ENCODE data around the gene KIF5A.
A peak's percentile ranks its signal among the peaks of the same experiment; 100 is the strongest.

KIF5A gene

DNA sequence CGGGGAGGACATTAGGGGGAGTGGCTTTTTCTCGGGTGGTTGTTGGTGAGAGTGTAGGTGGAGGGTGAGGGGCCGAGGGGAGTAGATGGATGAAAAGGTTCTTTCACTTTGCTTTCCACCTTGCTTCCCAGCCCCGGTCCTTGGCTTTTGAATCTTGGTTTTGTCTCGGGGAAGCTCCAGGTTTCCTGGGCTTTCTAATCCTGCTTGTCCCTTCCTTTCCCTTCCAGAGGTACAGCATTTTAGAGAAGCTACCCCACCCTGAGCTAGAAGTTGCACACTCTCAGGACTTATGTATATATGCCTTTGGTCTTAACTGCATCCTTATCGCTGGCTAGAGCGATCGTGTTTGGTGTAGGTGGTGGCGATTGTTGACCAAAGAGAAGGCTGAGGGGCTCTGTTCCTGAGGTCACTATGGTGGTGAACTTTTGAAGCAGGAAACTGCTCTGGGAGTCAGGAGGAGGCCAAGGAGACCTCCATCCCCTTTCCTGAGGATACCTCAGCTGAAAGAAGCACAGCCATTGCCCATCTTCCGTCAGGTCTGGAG is 42.0 kb downstream of the KIF5A start:
- Histone ChIP-seq H3K36me3 (ENCODE audit: insufficient read depth, low read length) (peaks cover 16% of the 10 kb centered on the region), H3K27me3 (ENCODE audit: control insufficient read depth in 1 of 2, insufficient read depth in 2 of 2, low read length in 2 of 2) (no peaks in the 10 kb centered on the region), H3K9ac (ENCODE audit: low read length) (peak overlapping the region; percentile 68), H3K4me3 (ENCODE audit: low read depth in 1 of 2, low read length in 2 of 2) (peak overlapping the region; percentile 91 to 99), H3K4me1 (ENCODE audit: insufficient read depth, low read length) (peaks cover 14% of the 10 kb centered on the region), H3K9me3 (ENCODE audit: low read length) (no peaks in the 10 kb centered on the region), H3K27ac (ENCODE audit: low read depth, low read length) (peak overlapping the region; percentile 90)

DNA sequence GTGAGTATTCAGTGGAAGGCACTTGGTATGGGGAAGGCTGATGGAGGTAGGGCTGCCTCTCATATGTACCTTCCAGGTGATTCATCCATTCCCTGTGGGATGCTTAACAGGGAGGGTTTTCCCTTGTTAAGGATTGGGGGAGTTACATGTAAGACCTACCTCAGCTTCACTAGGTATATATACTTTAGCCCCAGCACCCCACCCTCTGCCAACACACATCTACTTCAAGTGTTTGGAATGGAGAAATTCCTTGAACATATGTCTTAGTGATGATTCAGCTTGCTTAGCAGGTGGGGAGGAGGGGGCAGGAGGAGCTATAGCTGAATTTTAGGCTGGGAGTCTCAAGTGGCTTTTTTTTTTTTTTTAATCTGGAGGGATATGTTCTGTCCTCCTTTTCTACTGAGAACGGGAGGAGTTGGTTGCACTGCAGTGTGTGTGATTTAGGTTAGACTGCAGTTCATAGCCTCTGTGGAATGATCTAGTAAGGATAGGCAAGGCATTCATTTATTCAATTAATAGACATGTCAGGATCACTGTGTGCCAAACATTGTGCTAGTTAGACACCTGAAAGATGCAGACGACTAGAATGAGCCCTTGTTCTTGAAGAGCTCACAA is 42.8 kb downstream of the KIF5A start:
- Histone ChIP-seq H3K4me1 (ENCODE audit: insufficient read depth, low read length) (peaks cover 14% of the 10 kb centered on the region), H3K9me3 (ENCODE audit: low read length) (no peaks in the 10 kb centered on the region), H3K4me3 (ENCODE audit: low read depth in 1 of 2, low read length in 2 of 2) (no peak overlapping the region), H3K27me3 (ENCODE audit: control insufficient read depth in 1 of 2, insufficient read depth in 2 of 2, low read length in 2 of 2) (no peaks in the 10 kb centered on the region), H3K36me3 (ENCODE audit: insufficient read depth, low read length) (peaks cover 21% of the 10 kb centered on the region), H3K27ac (ENCODE audit: low read depth, low read length) (no peak overlapping the region), H3K9ac (ENCODE audit: low read length) (no peak overlapping the region)

DNA sequence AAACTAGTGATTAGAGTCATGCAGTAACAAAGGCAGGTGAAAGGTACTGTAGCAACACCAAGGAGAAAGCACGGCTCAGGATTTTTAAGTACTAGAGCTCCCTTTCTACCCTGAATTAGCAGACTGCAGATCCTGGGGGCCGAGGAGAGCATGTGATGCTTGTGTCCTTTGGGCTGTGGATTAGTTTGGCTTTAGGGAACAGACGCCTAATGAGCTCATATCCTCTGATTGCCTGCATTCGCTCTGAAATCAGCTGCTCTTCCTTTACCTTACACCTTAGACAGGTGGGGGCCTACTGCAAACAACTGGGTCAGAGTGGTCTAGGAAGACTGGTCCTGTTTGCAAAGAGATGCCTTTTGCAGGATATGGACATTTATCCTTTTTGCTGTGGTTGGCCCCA is 43.3 kb downstream of the KIF5A start:
- H3K4me3 ChIP-seq (ENCODE audit: low read depth in 1 of 2, low read length in 2 of 2) = no peak overlapping the region
- H3K9ac ChIP-seq (ENCODE audit: low read length) = no peak overlapping the region
- H3K27me3 ChIP-seq (ENCODE audit: control insufficient read depth in 1 of 2, insufficient read depth in 2 of 2, low read length in 2 of 2) = no peaks in the 10 kb centered on the region
- peaks cover 14% of the 10 kb centered on the region for H3K4me1 ChIP-seq (ENCODE audit: insufficient read depth, low read length)
- H3K27ac ChIP-seq (ENCODE audit: low read depth, low read length) = no peak overlapping the region
- no peaks in the 10 kb centered on the region for H3K9me3 ChIP-seq (ENCODE audit: low read length)
- peaks cover 21% of the 10 kb centered on the region for H3K36me3 ChIP-seq (ENCODE audit: insufficient read depth, low read length)

DNA sequence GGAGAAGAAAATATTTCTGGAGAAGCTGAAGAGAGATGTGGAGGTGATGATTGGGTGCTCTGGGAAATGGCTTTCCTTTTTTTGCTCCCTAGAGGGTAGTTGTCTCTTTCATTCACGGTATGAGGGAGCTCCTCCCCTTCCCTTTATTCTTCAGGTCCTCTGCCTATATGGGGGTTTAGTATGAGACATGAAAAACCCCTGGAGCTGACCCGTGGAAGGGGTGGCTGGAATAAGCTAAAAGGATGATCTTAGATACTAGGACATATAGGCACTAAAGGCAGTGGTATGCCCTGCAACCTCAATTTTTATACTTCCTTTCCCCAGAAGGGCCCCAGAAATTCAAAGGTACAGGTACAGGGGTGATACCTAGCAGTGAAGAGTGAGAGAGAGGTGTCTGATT is 50.6 kb downstream of the KIF5A start:
- Histone ChIP-seq H3K27me3 (ENCODE audit: control insufficient read depth in 1 of 2, insufficient read depth in 2 of 2, low read length in 2 of 2) (no peaks in the 10 kb centered on the region), H3K27ac (ENCODE audit: low read depth, low read length) (no peak overlapping the region), H3K4me1 (ENCODE audit: insufficient read depth, low read length) (peaks cover 8% of the 10 kb centered on the region), H3K9me3 (ENCODE audit: low read length) (no peaks in the 10 kb centered on the region), H3K9ac (ENCODE audit: low read length) (no peak overlapping the region), H3K36me3 (ENCODE audit: insufficient read depth, low read length) (peaks cover 55% of the 10 kb centered on the region), H3K4me3 (ENCODE audit: low read depth in 1 of 2, low read length in 2 of 2) (no peak overlapping the region)

DNA sequence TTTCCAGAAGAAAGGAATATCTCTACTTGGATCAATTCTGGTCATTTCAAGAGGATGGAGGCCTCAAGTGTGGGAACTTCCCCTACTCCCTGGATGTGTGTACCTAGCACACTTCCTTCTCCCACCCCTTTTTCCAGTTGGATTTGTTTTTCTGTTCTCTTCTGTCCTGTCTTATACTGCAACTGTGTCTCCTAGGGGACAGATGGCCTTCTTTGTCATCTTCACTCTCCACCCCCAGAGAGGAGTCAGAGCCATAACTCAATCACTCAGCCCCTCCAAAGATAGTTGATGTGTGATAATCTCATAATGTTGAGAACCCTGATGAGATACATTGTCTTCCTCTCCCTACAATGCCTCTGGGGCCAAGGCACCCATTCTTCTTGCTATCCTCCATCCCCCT is 52.7 kb downstream of the KIF5A start:
- H3K9ac ChIP-seq (ENCODE audit: low read length) = no peak overlapping the region
- peaks cover 20% of the 10 kb centered on the region for H3K4me1 ChIP-seq (ENCODE audit: insufficient read depth, low read length)
- H3K4me3 ChIP-seq (ENCODE audit: low read depth in 1 of 2, low read length in 2 of 2) = no peak overlapping the region
- no peaks in the 10 kb centered on the region for H3K9me3 ChIP-seq (ENCODE audit: low read length)
- H3K27me3 ChIP-seq (ENCODE audit: control insufficient read depth in 1 of 2, insufficient read depth in 2 of 2, low read length in 2 of 2) = no peaks in the 10 kb centered on the region
- peak overlapping the region; percentile 28 for H3K27ac ChIP-seq (ENCODE audit: low read depth, low read length)
- H3K36me3 ChIP-seq (ENCODE audit: insufficient read depth, low read length) = peaks cover 45% of the 10 kb centered on the region

DNA sequence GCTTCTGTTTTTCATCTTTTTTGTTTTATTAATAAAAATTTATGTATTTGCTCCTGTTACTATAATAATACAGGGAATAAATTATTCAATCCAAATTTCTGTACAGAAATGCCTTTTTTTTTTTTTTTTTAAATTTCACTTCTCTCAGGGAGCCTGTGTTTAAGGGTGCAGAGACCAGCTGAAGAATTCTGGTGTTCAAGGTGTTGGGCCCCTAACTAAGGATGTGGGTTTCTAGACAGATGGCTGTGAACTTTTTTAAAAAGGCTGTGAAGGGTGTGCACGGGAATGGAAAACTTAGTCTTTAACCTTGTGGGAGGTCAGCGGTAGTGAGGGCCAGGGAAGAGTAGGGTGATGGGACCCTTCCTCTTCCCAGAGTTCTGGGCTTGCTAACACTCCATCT is 53.5 kb downstream of the KIF5A start:
- peaks cover 20% of the 10 kb centered on the region for H3K4me1 ChIP-seq (ENCODE audit: insufficient read depth, low read length)
- H3K27ac ChIP-seq (ENCODE audit: low read depth, low read length) = peak overlapping the region; percentile 98
- H3K36me3 ChIP-seq (ENCODE audit: insufficient read depth, low read length) = peaks cover 53% of the 10 kb centered on the region
- H3K9ac ChIP-seq (ENCODE audit: low read length) = no peak overlapping the region
- no peak overlapping the region for H3K4me3 ChIP-seq (ENCODE audit: low read depth in 1 of 2, low read length in 2 of 2)
- H3K9me3 ChIP-seq (ENCODE audit: low read length) = no peaks in the 10 kb centered on the region
- no peaks in the 10 kb centered on the region for H3K27me3 ChIP-seq (ENCODE audit: control insufficient read depth in 1 of 2, insufficient read depth in 2 of 2, low read length in 2 of 2)

DNA sequence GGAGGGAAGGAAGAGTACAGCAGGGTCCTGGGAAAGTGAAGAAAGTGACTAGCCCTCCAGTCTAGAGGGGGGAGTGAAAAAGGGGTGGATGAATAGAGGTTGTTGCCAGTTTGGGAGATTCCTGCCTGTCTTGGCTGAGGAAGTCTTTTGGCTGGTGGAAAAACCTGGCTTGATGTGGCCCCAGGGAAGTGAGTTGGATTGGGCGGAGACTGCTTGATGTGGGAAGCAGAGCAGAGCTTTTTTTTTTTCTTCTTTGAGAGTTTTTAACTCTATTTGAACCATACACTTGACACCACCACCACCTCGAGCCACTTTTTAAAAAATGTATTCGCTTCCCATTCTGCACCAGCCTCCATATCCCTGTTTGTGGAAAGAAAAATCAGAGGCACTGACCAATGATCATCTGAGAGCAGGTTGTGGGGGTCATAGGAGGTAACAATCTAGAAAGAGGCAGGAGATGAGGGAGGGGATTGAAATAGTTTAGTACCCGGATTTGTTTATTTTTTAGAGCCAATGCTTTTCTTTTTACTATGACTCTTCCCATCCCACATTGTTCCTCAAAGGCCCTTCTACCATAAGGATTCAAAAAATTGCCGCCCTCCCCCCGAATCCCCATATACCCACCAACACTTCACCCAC is 54.1 kb downstream of the KIF5A start:
- peak overlapping the region; percentile 66 for H3K9ac ChIP-seq (ENCODE audit: low read length)
- no peaks in the 10 kb centered on the region for H3K9me3 ChIP-seq (ENCODE audit: low read length)
- H3K36me3 ChIP-seq (ENCODE audit: insufficient read depth, low read length) = peaks cover 54% of the 10 kb centered on the region
- H3K27ac ChIP-seq (ENCODE audit: low read depth, low read length) = peak overlapping the region; percentile 98
- peaks cover 20% of the 10 kb centered on the region for H3K4me1 ChIP-seq (ENCODE audit: insufficient read depth, low read length)
- H3K4me3 ChIP-seq (ENCODE audit: low read depth in 1 of 2, low read length in 2 of 2) = peak overlapping the region; percentile 86 to 97
- no peaks in the 10 kb centered on the region for H3K27me3 ChIP-seq (ENCODE audit: control insufficient read depth in 1 of 2, insufficient read depth in 2 of 2, low read length in 2 of 2)

DNA sequence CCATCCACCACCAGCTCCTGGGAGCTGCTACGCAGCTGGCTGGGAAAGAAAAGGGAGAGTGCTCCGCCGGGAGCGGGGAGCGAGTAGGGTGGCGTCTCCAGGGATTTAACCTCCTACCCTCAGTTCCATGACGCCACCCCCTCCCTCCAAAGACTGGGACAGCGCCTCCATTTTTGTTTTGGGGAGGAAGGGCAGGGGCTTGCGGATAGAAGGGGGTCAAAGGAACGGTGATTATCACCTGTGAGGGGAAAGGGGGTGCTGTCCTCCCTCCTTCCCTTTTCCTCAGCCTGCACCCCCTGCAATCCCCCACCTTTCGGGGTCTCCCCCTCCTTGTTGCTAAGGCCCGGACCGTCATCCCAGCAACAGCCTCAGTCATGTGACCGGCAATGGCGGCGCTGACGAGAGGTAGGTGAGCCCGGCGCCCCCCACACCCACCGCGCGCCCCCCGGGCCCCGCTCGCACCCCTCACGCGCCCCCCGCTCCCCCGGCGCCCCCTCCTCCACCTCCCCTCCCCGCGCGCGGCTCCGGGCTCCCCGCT is 54.7 kb downstream of the KIF5A start, which contains the start of gene DTX3:
Gene DTX3 (plus strand): TSS at position 371 of the 538 bp plus-strand sequence. CDS start 1,694 bp downstream, outside the sequence.
- peak within 1 kb of the TSS; percentile 79 for H3K9ac ChIP-seq (ENCODE audit: low read length)
- H3K4me3 ChIP-seq (ENCODE audit: low read depth in 1 of 2, low read length in 2 of 2) = peak within 1 kb of the TSS; percentile 90 to 97
- peak within 1 kb of the TSS; percentile 98 for H3K27ac ChIP-seq (ENCODE audit: low read depth, low read length)
- no peaks in the 10 kb centered on the region for H3K27me3 ChIP-seq (ENCODE audit: control insufficient read depth in 1 of 2, insufficient read depth in 2 of 2, low read length in 2 of 2)
- peaks cover 52% of the 10 kb centered on the region for H3K36me3 ChIP-seq (ENCODE audit: insufficient read depth, low read length)
- H3K4me1 ChIP-seq (ENCODE audit: insufficient read depth, low read length) = peaks cover 26% of the 10 kb centered on the region
- no peaks in the 10 kb centered on the region for H3K9me3 ChIP-seq (ENCODE audit: low read length)

DNA sequence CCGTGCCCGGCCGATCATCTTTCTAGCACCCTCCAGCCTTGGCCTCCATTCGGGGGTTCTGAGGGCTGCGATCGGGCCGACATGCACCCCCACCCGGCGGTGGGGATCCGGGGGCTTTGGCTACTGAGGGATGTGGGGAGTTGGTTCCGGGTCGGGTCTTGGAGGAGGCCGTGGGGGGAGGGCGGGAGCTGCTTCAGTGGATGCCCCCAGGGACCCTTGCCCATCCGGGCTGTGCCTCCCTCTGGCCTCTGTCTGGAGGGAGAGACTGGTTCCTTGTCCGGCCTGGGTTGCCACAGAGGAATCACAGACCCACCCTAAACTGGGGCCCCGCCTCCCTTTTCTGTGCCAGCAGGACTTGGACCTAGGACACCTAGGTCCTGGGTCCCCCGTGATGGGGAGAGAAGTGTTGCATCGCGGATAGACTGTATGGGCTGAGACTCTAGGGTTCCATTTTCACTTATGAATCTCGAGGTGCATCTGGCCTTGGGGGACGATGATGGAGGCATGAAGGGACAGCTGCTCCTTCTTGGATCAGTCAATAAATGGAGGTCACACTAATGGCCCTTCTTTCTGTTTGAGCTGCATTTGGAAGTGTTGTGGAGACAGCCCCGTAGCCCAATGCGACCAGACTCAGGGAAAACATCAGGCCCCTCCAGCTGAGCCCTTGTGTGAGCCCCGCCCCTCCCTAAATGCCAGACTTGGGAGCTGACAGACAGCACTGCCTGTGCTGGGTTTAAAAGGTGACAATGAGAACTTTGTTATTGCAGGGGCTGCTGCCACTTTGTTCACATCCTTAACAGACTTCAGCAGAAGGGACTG is 55.4 kb downstream of the KIF5A start:
- Histone ChIP-seq H3K9ac (ENCODE audit: low read length) (peak overlapping the region; percentile 79), H3K36me3 (ENCODE audit: insufficient read depth, low read length) (peaks cover 45% of the 10 kb centered on the region), H3K4me3 (ENCODE audit: low read depth in 1 of 2, low read length in 2 of 2) (peak overlapping the region; percentile 90 to 97), H3K9me3 (ENCODE audit: low read length) (no peaks in the 10 kb centered on the region), H3K27me3 (ENCODE audit: control insufficient read depth in 1 of 2, insufficient read depth in 2 of 2, low read length in 2 of 2) (no peaks in the 10 kb centered on the region), H3K4me1 (ENCODE audit: insufficient read depth, low read length) (peaks cover 28% of the 10 kb centered on the region), H3K27ac (ENCODE audit: low read depth, low read length) (peak overlapping the region; percentile 98)

DNA sequence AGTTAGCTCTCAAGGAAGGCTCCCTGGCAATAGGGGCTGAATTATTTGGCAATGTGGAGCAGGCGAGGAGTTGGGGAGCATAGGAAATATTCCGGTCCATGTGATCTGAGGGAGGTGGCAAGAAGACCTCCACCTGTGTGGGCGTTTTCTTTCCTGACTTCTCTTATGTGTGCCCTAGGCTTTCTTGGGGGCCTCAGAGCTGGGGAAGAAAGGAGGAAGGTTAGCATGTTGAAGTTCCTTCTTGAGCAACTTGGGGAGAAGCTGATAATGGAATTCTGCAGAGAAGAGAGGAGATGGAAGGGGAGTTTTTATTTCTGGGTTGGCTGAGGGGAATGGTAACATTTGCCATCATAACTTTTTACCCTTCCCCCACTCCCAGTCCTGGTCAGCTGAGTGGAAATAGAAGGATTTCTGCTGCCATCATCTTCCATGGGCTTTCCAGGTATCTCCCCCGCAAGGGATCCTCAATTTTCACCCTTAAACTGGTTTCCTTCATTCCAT is 56.0 kb downstream of the KIF5A start:
- Histone ChIP-seq H3K36me3 (ENCODE audit: insufficient read depth, low read length) (peaks cover 39% of the 10 kb centered on the region), H3K9me3 (ENCODE audit: low read length) (no peaks in the 10 kb centered on the region), H3K27ac (ENCODE audit: low read depth, low read length) (peak overlapping the region; percentile 98), H3K4me3 (ENCODE audit: low read depth in 1 of 2, low read length in 2 of 2) (peak overlapping the region; percentile 90 to 97), H3K4me1 (ENCODE audit: insufficient read depth, low read length) (peaks cover 28% of the 10 kb centered on the region), H3K27me3 (ENCODE audit: control insufficient read depth in 1 of 2, insufficient read depth in 2 of 2, low read length in 2 of 2) (no peaks in the 10 kb centered on the region), H3K9ac (ENCODE audit: low read length) (no peak overlapping the region)

DNA sequence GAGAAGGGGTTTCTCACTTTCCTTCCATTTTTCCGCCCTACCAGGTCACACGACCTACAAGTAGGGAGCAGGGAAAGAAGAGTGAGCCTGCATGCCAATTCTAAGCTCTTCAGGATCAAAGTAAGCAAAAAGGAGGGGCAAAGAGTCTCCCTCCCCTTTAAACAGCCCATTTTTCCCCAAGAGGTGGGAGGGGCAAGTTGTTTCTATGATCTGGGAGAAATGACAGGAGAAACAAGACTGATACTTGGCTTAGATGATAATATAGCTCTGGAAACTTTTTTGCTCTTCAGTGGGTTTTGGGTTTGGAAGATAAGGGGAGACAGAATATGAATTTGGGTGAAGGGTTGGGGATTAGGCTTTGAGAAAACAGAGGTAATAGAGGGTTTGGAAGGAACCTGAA is 56.6 kb downstream of the KIF5A start:
- Histone ChIP-seq H3K9me3 (ENCODE audit: low read length) (no peaks in the 10 kb centered on the region), H3K27ac (ENCODE audit: low read depth, low read length) (peak overlapping the region; percentile 98), H3K4me1 (ENCODE audit: insufficient read depth, low read length) (peaks cover 28% of the 10 kb centered on the region), H3K4me3 (ENCODE audit: low read depth in 1 of 2, low read length in 2 of 2) (no peak overlapping the region), H3K36me3 (ENCODE audit: insufficient read depth, low read length) (peaks cover 33% of the 10 kb centered on the region), H3K27me3 (ENCODE audit: control insufficient read depth in 1 of 2, insufficient read depth in 2 of 2, low read length in 2 of 2) (no peaks in the 10 kb centered on the region), H3K9ac (ENCODE audit: low read length) (no peak overlapping the region)
